HG02642 (cell line): ENCODE measurements around the gene PTPRD.
A peak's percentile ranks its signal among the peaks of the same experiment; 100 is the strongest.

ENCODE experiments used
- ATAC-seq: cut with Tn5 transposase; IDR thresholded peaks from one replicate; pipeline ENCODE4 v1.9.1; 2021; ENCODE audit warnings: mild to moderate bottlenecking; ENCODE audit not compliant: unreplicated experiment, poor library complexity

Gene PTPRD

DNA sequence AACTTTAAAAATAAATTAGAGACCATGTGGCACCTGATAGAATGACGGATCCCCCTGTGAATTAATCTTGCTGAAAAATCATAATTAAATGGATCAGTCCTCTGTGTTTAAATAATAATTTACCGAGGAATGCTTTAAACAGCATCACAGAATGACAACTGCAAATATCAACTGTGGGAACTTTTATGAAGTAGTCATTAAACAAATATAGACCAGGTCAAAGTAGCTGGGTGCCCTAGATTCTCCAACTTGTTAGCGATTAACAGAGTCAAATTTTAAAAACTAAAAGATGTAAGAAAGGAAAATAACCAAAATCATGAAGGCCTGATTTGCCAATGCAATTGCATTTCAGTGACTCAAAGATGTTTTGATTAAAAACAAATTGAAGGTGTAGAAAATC, 933.4 kb downstream of the PTPRD start:
- ATAC-seq = no peak

DNA sequence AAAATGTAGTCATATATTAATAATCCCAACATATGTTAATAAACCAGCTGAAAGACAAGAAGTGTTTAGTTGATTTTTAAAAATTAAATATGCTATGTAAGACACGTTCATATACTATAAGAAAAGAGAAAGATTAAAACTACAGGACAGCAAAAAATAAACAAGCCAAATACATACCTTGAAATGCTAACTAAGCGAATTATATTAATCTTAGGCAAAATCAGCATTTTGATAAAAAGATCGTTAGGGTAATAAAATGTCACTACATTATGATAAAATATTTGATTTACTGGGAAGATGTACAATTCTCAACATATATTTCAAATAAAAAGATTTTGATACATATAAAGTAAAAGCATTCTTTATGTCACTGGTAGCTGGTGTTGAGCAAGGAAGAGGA, 938.3 kb downstream of the PTPRD start:
- ATAC-seq = no peak

DNA sequence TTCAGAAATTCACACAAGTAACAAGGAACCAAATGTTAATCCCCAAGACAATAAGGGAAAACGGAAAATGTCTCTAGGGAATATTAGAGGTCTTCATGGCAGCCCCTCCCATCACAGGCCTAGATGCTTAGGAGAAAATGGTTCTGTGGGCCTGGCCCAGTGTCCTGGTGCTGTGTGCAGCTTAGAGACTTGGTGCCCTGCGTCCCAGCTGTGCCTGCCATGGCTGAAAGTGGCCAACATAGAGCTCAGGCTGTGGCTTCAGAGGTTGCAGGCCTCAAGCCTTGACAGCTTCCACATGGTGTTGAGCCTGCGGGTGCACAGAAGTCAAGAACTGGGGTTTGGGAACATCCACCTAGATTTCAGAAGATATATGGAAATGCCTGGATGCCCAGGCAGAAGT, 942.3 kb downstream of the PTPRD start:
- no peak for ATAC-seq

DNA sequence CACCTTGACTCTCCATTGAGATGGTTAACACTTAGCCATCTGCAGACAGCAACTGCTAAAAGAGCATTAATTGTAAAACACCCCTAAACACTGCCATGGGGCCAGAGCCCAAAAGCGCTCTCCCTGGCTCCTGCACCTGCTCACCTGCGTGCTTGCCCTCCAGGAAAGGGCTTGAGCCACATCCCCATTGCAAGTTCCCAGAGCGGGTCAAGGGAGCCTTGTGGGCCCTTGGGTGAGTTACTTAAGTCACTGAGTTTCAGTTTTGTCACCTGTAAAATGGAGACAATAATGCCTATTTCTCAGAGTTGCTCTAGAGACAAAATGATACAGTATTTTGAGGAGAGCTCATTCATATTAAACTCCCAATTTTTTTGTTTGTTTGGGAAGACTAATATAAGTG, 967.8 kb downstream of the PTPRD start:
- ATAC-seq = no peak

DNA sequence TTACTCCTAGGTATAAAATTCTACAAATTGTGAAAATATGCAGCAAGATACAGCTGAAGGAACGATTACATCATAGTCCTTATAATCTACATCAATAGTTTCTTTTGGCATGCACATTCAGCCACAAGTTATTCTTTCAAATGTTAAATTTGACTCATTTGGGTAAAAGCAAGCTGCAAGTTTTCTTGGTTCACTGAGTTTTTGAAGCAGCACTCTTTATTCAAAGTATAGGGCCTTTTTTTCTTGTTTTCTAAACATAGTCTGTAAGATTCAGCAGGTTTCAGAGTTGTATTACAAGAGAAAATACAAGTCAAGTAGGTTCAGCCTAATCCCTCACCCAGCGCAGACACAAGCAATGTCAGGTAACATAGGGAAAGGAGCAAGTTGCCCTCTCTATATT, 981.5 kb downstream of the PTPRD start:
- ATAC-seq = peak; percentile 74

DNA sequence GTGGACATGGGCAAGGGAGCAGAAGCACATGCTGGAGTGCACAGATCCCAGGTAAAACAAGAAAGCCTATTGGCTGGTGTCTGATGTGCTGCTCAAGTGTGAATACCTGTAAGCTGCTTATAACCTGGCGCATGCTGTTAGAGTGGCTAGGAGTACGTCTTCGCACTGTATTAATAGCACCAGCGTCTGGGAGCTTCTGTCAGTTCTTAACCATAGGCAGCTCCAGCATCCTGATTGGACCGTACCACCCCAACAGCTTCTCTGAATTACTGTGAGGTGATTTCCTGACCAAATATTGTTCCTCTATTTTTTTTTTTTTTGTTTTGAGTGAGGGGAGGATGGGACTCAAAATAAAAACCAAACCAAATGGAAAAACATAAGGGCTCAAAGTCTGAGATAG, 987.6 kb downstream of the PTPRD start:
- peak; percentile 47 for ATAC-seq

DNA sequence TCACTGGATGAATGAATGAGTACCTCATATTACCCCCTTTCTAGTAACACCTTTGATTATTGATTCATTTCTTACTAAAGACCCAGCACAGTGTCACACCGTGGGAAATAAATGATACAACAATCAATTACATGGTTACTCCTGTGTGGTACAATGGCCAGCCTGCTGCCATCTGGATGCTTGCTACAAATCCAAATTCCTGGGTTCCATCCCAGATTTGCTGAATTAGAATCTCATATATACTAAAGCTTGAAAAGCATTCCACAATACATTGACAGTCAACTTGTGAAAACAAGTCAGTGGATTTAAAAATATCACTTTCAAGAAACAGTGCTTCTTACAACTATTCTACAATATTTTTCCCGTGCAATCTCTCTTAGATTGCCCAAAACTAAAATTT, 989.3 kb downstream of the PTPRD start:
- ATAC-seq = no peak

DNA sequence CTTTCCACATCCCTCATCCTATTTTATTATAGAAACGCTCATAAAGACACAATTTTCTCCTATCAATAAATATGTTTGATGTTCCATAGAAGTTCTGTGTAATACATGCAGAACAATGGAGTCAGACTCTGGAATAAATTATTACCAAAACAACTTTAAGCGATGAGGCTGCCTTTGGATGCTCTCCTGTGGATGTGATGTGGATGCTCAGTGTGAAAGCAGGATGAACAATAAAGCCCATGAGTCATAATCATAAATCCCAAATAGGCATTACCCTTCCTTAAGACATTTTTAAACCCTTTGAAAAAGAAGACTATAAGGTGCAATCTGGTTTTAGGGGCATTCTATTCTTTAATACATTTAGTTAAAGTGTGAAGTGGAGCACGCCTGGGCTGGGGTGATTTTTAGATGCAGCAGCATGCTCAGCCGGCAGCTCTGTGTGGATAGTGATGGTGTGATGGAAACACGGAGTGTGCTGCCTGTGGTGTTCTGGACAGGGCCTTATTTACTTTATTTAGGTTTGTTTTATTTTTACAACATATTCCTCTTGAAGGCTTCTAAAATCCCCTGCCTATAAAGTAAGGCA, 991.4 kb downstream of the PTPRD start:
- ATAC-seq = no peak

DNA sequence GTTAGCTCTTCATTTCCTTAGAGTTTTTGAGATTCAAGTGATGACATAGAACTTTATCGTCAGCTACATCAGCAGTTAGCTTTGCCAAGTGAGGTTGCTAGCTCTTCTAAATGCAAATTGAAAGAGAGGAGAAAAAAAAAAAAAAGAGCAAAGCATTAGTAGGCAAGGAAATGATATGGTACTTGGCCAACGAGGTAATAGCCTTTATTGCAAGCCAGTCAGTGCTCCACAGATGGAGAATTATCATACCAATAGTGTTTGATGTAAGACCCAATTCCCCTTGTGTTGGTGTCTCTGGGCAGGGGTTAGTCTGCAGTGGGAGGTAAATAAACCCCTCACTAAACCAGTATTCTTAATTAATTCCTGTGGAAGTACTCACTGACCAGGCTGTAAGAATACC, 992.1 kb downstream of the PTPRD start:
- no peak for ATAC-seq

DNA sequence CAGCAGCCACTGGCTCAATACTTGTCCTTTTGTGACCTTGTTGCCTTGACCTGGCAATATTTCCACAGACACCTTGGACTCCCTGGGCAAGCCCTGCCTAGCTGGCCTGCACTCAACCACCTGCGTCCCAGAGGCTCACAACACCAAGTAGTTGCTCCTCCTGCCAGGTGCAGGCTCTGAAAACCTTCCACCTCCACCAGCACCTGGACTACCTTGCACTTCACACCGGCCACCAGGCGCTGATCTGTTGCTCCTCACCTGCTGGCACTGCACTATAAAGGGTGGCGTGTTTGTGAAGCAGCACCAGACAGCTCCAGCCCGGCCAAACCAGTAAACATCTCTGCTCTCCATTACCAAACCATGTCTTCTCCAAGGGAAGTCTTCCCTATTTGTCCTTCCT, 997.7 kb downstream of the PTPRD start:
- no peak for ATAC-seq

DNA sequence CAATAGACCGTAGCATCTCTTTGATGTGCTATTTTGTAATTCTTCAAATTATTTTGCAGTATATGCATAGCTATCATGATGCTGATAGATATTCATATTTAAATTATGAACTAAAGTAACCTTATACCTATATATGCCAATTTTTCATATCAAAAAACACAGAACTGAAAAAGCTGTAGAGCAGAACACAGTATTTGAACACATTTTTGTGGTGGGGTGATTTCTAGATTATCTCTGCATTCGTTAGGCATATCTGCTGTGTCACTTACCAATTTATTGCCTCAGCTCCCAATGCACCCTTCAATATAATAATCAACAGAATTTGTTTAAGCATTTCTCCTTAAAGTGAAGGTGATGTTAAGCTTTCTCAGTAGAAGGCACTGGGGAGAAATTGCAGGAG, 998.2 kb downstream of the PTPRD start:
- no peak for ATAC-seq

DNA sequence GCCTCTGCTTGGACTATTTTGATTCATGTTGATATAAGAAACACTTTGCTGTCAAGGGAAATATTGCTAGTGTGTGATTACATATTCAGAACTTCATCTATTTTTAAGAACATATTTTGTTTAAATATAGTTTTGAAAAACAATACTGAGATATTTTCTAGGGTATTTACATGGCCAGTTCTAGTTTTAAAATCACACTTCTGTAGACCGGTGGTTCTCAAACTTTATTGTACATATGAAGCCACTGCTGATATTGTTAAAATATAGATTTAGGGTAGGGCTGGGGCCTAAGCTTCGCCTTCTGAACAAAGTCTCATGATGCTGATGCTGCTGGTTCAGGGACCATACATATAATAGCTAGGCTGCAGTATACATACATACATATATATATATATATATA, 1000.0 kb downstream of the PTPRD start:
- peak; percentile 49 for ATAC-seq

DNA sequence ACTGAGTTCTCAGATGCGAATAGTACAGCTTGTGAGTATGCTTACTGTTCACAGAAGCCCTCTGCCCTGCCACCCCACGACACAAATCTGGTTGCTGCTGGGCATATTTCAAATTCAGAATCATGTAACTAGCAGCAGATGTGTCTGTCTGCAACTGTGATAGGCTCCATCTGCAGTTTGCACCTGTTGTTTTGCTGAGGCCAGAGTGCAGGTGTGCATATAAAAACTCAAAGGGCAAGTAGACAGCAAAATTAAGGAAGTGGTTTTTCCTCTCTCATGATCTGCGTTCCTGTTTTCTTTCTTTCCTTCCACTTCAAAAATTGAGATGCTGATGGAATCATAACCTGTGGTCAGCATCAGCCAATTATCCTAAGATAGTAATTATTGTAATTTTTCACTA, 1000.5 kb downstream of the PTPRD start:
- ATAC-seq = peak; percentile 86

DNA sequence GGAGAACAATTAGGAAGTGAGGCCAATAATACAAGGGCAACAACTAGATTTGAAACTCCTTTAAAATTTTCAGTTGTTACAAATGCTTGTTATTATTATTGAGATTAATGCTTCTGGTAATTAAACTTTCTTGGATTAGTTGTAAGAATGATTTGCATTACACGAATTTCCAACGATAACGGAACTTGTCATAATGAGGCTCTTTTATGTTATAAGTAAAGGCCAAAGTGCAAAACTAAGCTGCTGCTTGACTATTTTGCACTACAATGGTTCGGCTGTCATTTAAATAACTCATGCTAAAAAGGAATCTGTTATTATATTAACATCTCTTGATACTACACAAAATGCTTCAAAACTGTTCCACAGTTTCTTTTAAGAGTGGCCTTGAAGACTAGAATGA, 1007.1 kb downstream of the PTPRD start:
- ATAC-seq = no peak

DNA sequence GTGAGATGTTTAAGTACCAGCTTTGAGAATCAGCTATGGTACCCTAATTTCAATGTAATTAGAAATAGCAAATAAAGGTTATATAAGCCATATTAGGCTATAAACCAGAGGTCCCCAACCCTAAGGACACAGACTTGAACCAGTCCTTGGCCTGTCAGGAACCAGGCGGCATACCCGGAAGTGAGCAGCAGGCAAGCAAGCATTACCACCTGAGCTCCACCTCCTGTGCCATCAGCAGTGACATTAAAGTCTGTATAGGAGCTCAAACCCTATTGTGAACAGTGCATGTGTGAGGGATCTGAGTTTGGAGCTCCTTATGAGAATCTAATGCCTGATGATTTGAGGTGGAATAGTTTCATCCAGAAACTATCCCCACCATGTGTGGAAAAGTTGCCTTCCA, 1009.5 kb downstream of the PTPRD start:
- no peak for ATAC-seq

DNA sequence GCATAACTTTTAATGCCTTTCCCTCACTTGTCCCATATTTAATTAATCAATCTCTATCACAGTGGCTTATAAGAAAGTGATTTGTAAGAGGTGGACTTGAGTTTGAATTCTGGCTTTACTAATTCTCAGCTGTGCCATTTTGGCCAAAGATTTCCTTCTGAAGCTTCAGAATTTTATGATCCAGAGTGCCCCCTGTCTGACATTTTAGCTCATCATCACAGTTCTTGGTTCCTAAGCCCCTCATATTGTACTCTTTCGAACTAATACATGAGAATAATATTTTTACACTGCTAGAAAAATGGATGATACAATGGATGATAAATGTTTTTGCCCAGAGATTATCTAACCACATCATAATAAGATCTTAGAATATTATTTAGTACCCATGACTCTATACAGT, 1014.1 kb downstream of the PTPRD start:
- no peak for ATAC-seq

DNA sequence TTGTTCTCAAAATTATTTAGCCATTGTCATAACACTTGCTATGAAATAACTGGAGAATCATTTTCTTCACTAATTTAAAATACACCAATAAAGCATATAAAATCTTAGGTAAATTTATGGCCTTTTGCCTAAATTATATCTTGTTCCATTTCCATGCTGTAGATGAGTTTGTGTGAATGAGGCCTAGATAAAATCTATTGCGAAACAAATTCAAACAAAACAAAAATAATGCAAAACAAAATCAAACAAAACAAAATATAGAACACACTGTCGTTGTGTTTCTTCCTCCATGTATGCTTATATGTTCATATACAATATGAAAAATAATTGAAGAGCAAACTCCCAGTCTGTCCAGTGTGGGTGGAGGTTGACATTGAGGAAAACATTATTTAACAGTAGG, 1020.7 kb downstream of the PTPRD start:
- ATAC-seq = no peak

DNA sequence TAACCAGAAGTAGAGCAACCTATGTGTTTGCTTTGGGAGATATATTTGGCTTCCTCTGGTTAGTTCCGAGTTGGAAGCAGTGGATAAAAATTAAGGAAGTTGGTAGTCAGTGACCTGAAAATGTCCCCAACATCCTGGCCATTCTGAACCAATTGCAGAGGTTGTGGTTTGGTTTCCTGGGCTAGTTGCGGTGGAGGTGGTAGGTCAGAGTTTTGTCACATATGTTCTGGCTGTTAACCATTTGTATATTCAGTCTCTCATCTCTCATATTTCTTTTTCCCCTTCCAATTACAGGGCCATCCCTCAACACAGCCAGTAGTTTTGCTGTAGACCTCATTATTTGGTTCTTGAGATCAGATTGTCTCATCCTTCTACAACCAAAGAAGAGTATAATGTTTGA, 1026.9 kb downstream of the PTPRD start:
- ATAC-seq = no peak

DNA sequence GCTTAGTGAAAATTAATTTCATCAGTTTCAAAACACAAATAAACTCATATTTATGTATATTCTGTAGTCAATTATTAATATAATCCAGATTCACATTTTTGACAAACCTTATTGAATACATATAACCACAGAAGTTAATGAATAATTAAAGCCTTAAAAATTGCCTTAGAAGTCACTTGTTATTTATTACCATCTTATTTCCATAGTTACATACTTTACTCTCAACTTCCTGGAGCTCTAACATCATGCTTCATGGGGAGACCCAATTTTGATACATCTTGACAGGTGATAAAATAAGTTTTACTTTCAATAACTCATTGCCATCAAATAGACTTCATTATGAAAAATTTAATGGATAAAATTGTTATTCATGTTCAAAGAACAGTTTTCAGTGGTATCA, 1038.7 kb downstream of the PTPRD start:
- ATAC-seq = no peak

DNA sequence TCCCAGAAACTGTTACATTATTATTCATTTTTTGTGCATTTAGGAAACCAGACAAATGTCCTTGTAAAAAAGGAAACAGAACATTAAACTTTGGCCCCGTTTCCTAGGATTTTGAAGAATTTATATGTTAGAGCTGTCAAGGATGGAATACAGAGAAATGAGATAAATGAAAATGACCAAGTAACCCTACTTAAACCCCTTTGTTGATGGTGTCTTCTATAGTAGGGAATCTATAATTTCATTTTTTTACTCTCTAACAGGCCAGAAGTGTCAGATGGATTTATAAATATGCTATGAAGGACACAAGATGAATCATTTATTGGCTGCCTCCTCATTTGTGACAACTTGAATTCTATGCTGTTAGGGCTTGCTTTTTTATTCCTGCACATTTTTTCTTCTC, 1047.1 kb downstream of the PTPRD start:
- ATAC-seq = no peak

DNA sequence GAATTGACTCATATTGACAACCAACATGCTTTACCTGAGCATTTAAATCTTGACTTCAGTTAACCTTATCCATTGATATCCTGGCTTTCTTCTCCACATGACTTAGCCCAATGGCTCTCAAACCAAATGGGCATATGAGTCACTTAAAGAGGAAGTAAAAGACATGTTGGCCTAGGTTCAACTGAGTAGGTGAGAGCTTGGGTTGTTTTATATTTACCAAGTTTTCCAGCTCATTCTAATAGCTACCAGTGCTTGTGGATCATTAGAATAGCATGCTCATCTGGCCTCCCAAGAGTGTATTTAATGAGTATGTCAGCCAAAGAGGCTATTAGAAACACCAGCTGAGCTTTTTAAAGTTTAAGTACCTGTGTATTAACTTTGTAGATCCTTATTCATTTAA, 1049.0 kb downstream of the PTPRD start:
- ATAC-seq = no peak

DNA sequence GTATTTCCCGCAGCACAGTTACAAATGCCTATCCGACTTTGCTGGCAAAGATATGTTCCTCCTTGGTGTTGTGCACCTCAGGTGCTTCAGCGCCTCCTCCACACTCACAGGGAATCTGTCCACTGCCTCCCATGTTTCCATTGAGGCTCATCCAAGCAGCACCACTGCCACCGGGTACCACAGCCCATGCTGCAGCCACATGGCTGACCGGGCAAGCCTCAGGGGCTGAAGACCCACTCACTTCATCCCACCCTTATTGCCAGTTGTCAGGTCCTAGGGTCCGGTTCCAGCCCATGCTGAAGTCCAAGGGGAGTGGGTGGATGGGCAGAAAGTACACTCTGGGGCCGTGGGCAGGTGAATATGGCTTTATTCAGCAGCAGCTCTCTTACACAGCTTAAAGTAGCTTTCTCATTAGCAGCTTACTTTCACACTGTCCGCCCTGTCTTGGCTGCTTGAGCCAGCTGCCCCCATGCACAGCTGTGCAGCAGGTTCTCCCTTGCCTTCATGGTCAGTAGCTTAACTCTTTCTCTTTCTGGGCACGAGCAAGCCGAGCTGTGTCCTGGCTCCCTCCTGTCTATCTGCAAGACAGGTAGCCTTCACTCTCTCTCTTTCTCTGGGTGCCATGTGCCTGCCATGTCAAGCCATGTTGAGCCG, 1052.3 kb downstream of the PTPRD start:
- ATAC-seq = no peak

DNA sequence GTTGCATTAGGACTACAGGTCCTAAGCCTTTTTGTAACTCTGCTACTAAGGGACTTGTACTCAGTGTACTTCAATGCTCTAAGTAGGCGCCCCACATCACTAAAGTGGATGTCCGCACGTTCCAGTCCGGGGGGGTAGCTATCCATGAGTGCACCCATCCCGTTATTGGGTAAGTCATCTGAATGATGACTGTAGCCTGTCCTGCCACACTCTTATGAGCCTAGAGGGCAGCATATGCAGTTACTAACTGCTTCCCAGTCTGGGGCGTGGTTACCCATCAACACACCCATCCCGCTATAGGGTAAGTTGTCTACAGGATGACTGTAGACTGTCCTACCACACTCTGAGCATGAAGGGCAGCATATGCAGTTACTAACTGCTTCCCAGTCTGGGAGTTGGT, 1053.9 kb downstream of the PTPRD start:
- no peak for ATAC-seq
